HCT116 (cell line): ENCODE measurements around the gene PACSIN2. TPM values are rescaled to one million over a fixed set of nuclear protein-coding genes. Genes with fewer than 3 reads are reported as not detected.

ENCODE experiments used
- ATAC-seq: fragments of 200-7000 bp; cut with Tn5 transposase; 2 replicates; pipeline ENCODE4 v1.9.1; 2020; ENCODE audit warnings: mild to moderate bottlenecking, moderate library complexity
- BruUV-seq: library from RNA; stranded (reverse); fragments of 400-500 nt; replicated peaks from 2 replicates; lab custom pipeline; 2021; lab: Mats Ljungman, UMichigan
- CTCF ChIA-PET: fragments of 300-600 bp; sonication (Branson Sonifier 250); formaldehyde crosslinking; loops from one replicate; lab custom pipeline; 2021; ENCODE audit warnings: antibody characterized with exemption; lab: Charles Lee
- POLR2A ChIA-PET: fragments of 300-600, 350-600 bp; sonication (Branson Sonifier 250); formaldehyde crosslinking; loops from one replicate; lab custom pipeline; 2021; ENCODE audit warnings: antibody characterized with exemption; lab: Charles Lee
- RAD21 ChIA-PET, 2 experiments: fragments of 300-600 bp; sonication (Branson Sonifier 250); formaldehyde crosslinking; loops; one replicate each; lab custom pipeline; 2023; ENCODE audit warnings: low total read pairs in 2 of 2; ENCODE audit not compliant: uncharacterized antibody in 2 of 2, unreplicated experiment in 2 of 2, low non-redundant PET in 1 of 2; lab: Charles Lee
- DNase-seq: peaks from one replicate; pipeline ENCODE4 v3.0.0-alpha.2; 2010; ENCODE audit warnings: low read depth, low spot score
- H2AFZ ChIP-seq: fragments of 200-600 bp; shearing (Covaris generic), sonication (generic); 2 replicates; pipeline ENCODE4 v1.6.1; 2017; ENCODE audit warnings: low read depth, mixed run types, mixed read lengths, antibody characterized with exemption, low read length; ENCODE audit not compliant: poor library complexity, severe bottlenecking
- H3K27ac ChIP-seq: 2 replicates; pipeline ENCODE4 v1.5.1; 2012; ENCODE audit warnings: low read depth, low read length
- H3K27me3 ChIP-seq: fragments of 200-600 bp; sonication (generic); 2 replicates; pipeline ENCODE4 v1.6.1; 2016; ENCODE audit warnings: mixed run types, low read length, mixed read lengths; ENCODE audit not compliant: insufficient read depth
- H3K36me3 ChIP-seq, 2 experiments: fragments of 200-500 bp in 1 of 2; fragments of 200-600 bp in 1 of 2; sonication (Bioruptor generic) in 1 of 2; sonication (generic) in 1 of 2; 2 replicates each; pipeline versions ENCODE4 v1.5.1 to v1.6.1; 2014 to 2016; ENCODE audit warnings: low read length in 2 of 2, inconsistent platforms in 1 of 2, mixed read lengths in 1 of 2, mixed run types in 1 of 2; ENCODE audit not compliant: insufficient read depth in 2 of 2, control insufficient read depth in 1 of 2
- H3K4me1 ChIP-seq, 2 experiments: fragments of 200-600 bp in 1 of 2; sonication (generic) in 1 of 2; 2 replicates each; pipeline versions ENCODE4 v1.5.1 to v1.6.1; 2012 to 2017; ENCODE audit warnings: low read length in 2 of 2, inconsistent platforms in 1 of 2, mild to moderate bottlenecking in 1 of 2, mixed read lengths in 1 of 2, mixed run types in 1 of 2, moderate library complexity in 1 of 2; ENCODE audit not compliant: insufficient read depth in 2 of 2, control insufficient read depth in 1 of 2
- H3K4me2 ChIP-seq: fragments of 200-600 bp; sonication (generic); 2 replicates; pipeline ENCODE4 v1.6.1; 2017; ENCODE audit warnings: mixed run types, low read length, mixed read lengths
- H3K4me3 ChIP-seq, 2 experiments: fragments of 200-600 bp in 1 of 2; sonication (generic) in 1 of 2; replicated peaks in 1 of 2; 2 replicates each; pipeline ENCODE4 v1.5.1; 2011 to 2016; ENCODE audit warnings: low read length in 2 of 2, control low read depth in 1 of 2, low read depth in 1 of 2, mild to moderate bottlenecking in 1 of 2, mixed read lengths in 1 of 2, mixed run types in 1 of 2
- H3K79me2 ChIP-seq: fragments of 200-600 bp; sonication (generic); 2 replicates; pipeline ENCODE4 v1.6.1; 2017; ENCODE audit warnings: mild to moderate bottlenecking, mixed run types, low read length, moderate library complexity, mixed read lengths; ENCODE audit not compliant: insufficient read depth
- H3K9ac ChIP-seq: fragments of 200-600 bp; sonication (generic); 2 replicates; pipeline ENCODE4 v1.6.1; 2016; ENCODE audit warnings: low read length, mixed read lengths
- H3K9me2 ChIP-seq: fragments of 200-600 bp; sonication (generic), shearing (Covaris generic); 2 replicates; pipeline ENCODE4 v1.6.1; 2017; ENCODE audit warnings: mixed run types, mild to moderate bottlenecking, moderate library complexity; ENCODE audit not compliant: insufficient read depth
- H3K9me3 ChIP-seq, 2 experiments: fragments of 200-500 bp in 1 of 2; fragments of 200-600 bp in 1 of 2; sonication (Bioruptor generic) in 1 of 2; sonication (generic) in 1 of 2; 2 replicates each; pipeline ENCODE4 v1.6.1; 2014 to 2017; ENCODE audit warnings: low read length in 2 of 2, mixed read lengths in 2 of 2, inconsistent platforms in 1 of 2, low read depth in 1 of 2, mild to moderate bottlenecking in 1 of 2, mixed run types in 1 of 2, moderate library complexity in 1 of 2; ENCODE audit not compliant: control insufficient read depth in 1 of 2, insufficient read depth in 1 of 2
- H4K20me1 ChIP-seq: fragments of 200-600 bp; sonication (generic), shearing (Covaris generic); 2 replicates; pipeline ENCODE4 v1.6.1; 2017; ENCODE audit warnings: mixed run types, mild to moderate bottlenecking, moderate library complexity; ENCODE audit not compliant: insufficient read depth
- CEBPB ChIP-seq: IDR thresholded peaks from 2 replicates; pipeline ENCODE4 v1.6.1; 2012; ENCODE audit warnings: low read depth
- EZH2phosphoT487 ChIP-seq: fragments of 200-600 bp; IDR thresholded peaks from 2 replicates; pipeline ENCODE4 v1.6.1; 2018; ENCODE audit warnings: antibody characterized with exemption, borderline replicate concordance
- JUND ChIP-seq: IDR thresholded peaks from 2 replicates; pipeline ENCODE4 v1.6.1; 2012
- MAX ChIP-seq: IDR thresholded peaks from 2 replicates; pipeline ENCODE4 v1.6.1; 2012
- SP1 ChIP-seq: IDR thresholded peaks from 2 replicates; pipeline ENCODE4 v1.6.1; 2012; ENCODE audit warnings: low read depth
- YY1 ChIP-seq: IDR thresholded peaks from 2 replicates; pipeline ENCODE4 v1.6.1; 2011; ENCODE audit warnings: low read length, low read depth, moderate library complexity, mild to moderate bottlenecking; ENCODE audit not compliant: insufficient replicate concordance; ENCODE audit errors: extremely low read depth
- intact Hi-C: fragments of 100-400 bp; cut with micrococcal nuclease; formaldehyde crosslinking; loops from 2 replicates; pipeline ENCODE4 v1.10.0; 2022
- total RNA-seq: library from RNA; stranded (reverse); gene quantifications from one replicate; pipeline ENCODE4 v1.2.1, GENCODE V29; 2021; ENCODE audit not compliant: unreplicated experiment
- TF ChIP-seq, protein P1 (sequence below), 3 experiments: fragments of 200-600 bp in 1 of 3; sonication (generic) in 1 of 3; IDR thresholded peaks in 2 of 3; conservative IDR thresholded peaks in 1 of 3; 2 replicates each; pipeline ENCODE4 v1.5.1; 2012 to 2017; ENCODE audit warnings: low read depth in 2 of 3, low read length in 2 of 3, antibody characterized with exemption in 1 of 3, borderline replicate concordance in 1 of 3, control low read depth in 1 of 3, mild to moderate bottlenecking in 1 of 3, mixed read lengths in 1 of 3, mixed run types in 1 of 3, moderate library complexity in 1 of 3; ENCODE audit not compliant: insufficient read depth in 1 of 3

PACSIN2 gene
- total RNA-seq, 1 experiment from 2014 or later = 48.2 TPM

- Histone ChIP-seq H3K36me3 (no peaks in the 10 kb centered on the region), H3K4me2 (no peak overlapping the region), H3K4me1 (peaks cover 10 to 21% of the 10 kb centered on the region in 2 experiments), H3K27ac (no peak overlapping the region), H4K20me1 (peaks cover 5% of the 10 kb centered on the region; the same call in 1 of the 2 replicates), H2AFZ (no peak overlapping the region), H3K9ac (no peak overlapping the region), H3K27me3 (no peaks in the 10 kb centered on the region), H3K79me2 (peaks cover 66% of the 10 kb centered on the region), H3K9me2 (no peaks in the 10 kb centered on the region), H3K4me3 (no peak overlapping the region), H3K9me3 (no peaks in the 10 kb centered on the region)
- DNase-seq (no peak), ATAC-seq (no peak)
- ChIA-PET RAD21 (no interaction called here), CTCF (no interaction called here), POLR2A (no interaction called here)
- BruUV-seq = no TSS peak
- TF ChIP-seq, protein P1, sequence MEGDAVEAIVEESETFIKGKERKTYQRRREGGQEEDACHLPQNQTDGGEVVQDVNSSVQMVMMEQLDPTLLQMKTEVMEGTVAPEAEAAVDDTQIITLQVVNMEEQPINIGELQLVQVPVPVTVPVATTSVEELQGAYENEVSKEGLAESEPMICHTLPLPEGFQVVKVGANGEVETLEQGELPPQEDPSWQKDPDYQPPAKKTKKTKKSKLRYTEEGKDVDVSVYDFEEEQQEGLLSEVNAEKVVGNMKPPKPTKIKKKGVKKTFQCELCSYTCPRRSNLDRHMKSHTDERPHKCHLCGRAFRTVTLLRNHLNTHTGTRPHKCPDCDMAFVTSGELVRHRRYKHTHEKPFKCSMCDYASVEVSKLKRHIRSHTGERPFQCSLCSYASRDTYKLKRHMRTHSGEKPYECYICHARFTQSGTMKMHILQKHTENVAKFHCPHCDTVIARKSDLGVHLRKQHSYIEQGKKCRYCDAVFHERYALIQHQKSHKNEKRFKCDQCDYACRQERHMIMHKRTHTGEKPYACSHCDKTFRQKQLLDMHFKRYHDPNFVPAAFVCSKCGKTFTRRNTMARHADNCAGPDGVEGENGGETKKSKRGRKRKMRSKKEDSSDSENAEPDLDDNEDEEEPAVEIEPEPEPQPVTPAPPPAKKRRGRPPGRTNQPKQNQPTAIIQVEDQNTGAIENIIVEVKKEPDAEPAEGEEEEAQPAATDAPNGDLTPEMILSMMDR (IDR thresholded peaks at IDR 0.05 in 2 of 3, conservative IDR thresholded peaks at IDR 0.05 in 1 of 3; ENCODE audit: borderline replicate concordance in 1 of 3, insufficient read depth in 1 of 3, low read depth in 2 of 3, low read length in 2 of 3) = no peak
- TF ChIP-seq MAX (no peak), YY1 (no peak), SP1 (no peak), JUND (no peak), EZH2phosphoT487 (no peak), CEBPB (no peak)
- intact Hi-C loops = no loop called here
Measured at GRCh38 chr22:42976217-42976933, 38.6 kb downstream of the PACSIN2 start.
